A673 (cell line): ENCODE data around the gene PLCG1.

Experiments
- EZH2 ChIP-seq: fragments of 200-600 bp; sonication (generic); IDR thresholded peaks from 2 replicates; pipeline ENCODE4 v1.6.1; 2017; ENCODE audit warnings: borderline replicate concordance, low read depth, mild to moderate bottlenecking, mixed read lengths, antibody characterized with exemption, low read length; ENCODE audit not compliant: poor library complexity, severe bottlenecking
- TF ChIP-seq, protein P1 (sequence below): fragments of 300-800, 200-600 bp; sonication (generic); conservative IDR thresholded peaks from 2 replicates; pipeline ENCODE4 v1.5.1; 2017; ENCODE audit warnings: low read depth, mild to moderate bottlenecking, antibody characterized with exemption, low read length, moderate library complexity, mixed read lengths

DNA sequence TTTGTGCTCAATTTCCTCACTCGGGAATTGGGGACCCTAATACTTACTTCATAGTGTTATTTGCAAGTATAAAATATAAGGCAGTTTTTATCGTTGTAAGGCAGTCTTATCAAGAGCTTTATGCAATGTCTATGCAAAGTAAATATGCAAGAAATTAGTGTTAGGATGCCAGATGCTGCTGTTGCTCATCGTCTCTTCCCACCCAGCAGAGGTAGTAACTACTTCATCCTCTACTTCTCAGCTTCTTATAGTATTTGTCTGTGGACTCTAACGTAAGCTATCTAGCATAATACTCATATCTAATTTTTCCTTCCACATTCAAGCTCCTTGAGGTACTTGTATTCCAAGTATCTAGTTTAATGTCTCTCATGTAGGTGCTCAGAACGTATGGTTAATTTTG, 11.6 kb downstream of the PLCG1 start:
- no peak for TF ChIP-seq EZH2
- TF ChIP-seq, protein P1, sequence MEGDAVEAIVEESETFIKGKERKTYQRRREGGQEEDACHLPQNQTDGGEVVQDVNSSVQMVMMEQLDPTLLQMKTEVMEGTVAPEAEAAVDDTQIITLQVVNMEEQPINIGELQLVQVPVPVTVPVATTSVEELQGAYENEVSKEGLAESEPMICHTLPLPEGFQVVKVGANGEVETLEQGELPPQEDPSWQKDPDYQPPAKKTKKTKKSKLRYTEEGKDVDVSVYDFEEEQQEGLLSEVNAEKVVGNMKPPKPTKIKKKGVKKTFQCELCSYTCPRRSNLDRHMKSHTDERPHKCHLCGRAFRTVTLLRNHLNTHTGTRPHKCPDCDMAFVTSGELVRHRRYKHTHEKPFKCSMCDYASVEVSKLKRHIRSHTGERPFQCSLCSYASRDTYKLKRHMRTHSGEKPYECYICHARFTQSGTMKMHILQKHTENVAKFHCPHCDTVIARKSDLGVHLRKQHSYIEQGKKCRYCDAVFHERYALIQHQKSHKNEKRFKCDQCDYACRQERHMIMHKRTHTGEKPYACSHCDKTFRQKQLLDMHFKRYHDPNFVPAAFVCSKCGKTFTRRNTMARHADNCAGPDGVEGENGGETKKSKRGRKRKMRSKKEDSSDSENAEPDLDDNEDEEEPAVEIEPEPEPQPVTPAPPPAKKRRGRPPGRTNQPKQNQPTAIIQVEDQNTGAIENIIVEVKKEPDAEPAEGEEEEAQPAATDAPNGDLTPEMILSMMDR: no peak
